Loucy (cell line): ENCODE measurements around the gene EDC3.

ENCODE experiments used
- EZH2phosphoT487 ChIP-seq: fragments of 200-600 bp; IDR thresholded peaks from 2 replicates; pipeline ENCODE4 v1.6.1; 2018; ENCODE audit warnings: antibody characterized with exemption, mild to moderate bottlenecking, moderate library complexity, borderline replicate concordance
- TF ChIP-seq, protein P1 (sequence below): fragments of 200-600 bp; sonication (generic); conservative IDR thresholded peaks from 2 replicates; pipeline ENCODE4 v1.5.1; 2014; ENCODE audit warnings: mild to moderate bottlenecking, antibody characterized with exemption, low read length

- TF ChIP-seq, protein P1, sequence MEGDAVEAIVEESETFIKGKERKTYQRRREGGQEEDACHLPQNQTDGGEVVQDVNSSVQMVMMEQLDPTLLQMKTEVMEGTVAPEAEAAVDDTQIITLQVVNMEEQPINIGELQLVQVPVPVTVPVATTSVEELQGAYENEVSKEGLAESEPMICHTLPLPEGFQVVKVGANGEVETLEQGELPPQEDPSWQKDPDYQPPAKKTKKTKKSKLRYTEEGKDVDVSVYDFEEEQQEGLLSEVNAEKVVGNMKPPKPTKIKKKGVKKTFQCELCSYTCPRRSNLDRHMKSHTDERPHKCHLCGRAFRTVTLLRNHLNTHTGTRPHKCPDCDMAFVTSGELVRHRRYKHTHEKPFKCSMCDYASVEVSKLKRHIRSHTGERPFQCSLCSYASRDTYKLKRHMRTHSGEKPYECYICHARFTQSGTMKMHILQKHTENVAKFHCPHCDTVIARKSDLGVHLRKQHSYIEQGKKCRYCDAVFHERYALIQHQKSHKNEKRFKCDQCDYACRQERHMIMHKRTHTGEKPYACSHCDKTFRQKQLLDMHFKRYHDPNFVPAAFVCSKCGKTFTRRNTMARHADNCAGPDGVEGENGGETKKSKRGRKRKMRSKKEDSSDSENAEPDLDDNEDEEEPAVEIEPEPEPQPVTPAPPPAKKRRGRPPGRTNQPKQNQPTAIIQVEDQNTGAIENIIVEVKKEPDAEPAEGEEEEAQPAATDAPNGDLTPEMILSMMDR: no peak
- no peak for TF ChIP-seq EZH2phosphoT487
These were observed 84.5 kb downstream of the EDC3 start for GRCh38 chr15:74611341-74611740.
